Testis (tissue), 2 donors: Measurements from ENCODE around the gene BICRAL.

ENCODE experiments used
- CTCF ChIP-seq, 3 experiments: fragments of 450-650 bp in 2 of 3; fragments of 200-600 bp in 1 of 3; sonication (generic) in 1 of 3; IDR thresholded peaks; one replicate each; pipeline ENCODE4 v1.5.1; 2016 to 2019; ENCODE audit warnings: antibody characterized with exemption in 3 of 3, mild to moderate bottlenecking in 2 of 3, moderate library complexity in 1 of 3
- POLR2A ChIP-seq: fragments of 450-650 bp; IDR thresholded peaks from one replicate; pipeline ENCODE4 v1.6.1; 2017; ENCODE audit warnings: antibody characterized with exemption, mild to moderate bottlenecking, moderate library complexity

GRCh38 chr6:42754759-42755158, 27.1 kb upstream of the BICRAL start:
- TF ChIP-seq CTCF (IDR thresholded peaks at IDR 0.05) (no peak), POLR2A (no peak)
